Measurements from ENCODE around the gene RAF1. TPM values are rescaled to one million over a fixed set of nuclear protein-coding genes. Genes with fewer than 3 reads are reported as not detected.
A peak's percentile ranks its signal among the peaks of the same experiment; 100 is the strongest.
"Not testable (repeated sequence)": the region's sequence is repeated elsewhere in the genome, so short reads cannot be mapped to it uniquely, and the experiment has no call there.

RAF1 gene
- total RNA-seq = 70.9 and 84.0 TPM in 2 replicates

DNA sequence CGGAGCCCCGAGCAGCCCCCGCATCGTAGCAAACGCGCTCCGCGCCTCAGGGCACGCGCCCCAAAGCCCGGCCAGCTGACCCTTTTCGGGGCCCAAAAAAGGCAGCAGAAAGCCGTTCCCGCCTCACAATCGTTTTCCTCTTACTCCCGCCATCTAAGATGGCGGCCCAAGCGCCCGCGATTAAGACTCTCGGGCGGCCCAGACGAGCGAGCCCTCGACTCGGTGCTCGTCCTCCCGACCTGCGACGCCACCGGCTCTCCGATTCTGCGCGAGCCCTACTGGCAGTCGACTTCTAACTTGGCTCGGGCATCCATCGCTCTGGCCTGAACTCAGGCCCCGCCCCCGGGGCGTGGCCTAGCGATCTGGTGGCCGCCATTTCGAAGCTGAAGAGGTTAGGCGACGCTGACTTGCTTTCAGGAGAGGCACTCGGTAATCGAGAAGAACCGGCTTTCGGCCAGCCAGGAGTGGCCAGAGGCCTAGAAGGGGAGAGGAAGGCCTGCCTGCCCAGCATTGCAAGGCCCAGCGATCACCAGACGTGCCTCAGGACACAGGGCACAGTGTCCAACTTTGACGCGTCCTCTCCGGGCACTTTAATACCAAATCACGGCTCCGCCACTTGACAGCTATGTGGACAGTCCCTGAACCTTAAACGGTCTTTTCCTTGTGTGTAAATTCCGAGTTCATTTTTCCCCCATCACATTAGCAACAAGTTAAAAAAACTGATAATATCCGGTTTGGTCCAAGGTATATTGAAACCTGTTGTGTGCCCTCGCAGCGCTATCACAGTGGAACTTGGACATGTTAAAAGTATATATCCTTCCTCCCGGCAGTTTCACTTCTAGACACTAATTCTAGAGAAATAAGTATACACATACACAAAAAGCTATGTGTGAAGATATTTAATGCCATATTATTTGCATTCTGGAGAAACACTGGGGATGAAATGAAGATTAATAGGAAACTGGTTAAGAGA is at the start of gene RAF1:
TSS of gene RAF1 (minus strand) at position 182 of the 973 bp plus-strand sequence. CDS start 45,396 bp downstream, outside the sequence.
- DNase-seq (ENCODE audit: low read depth in 2 of 2) = peak; percentile 96 to 99

DNA sequence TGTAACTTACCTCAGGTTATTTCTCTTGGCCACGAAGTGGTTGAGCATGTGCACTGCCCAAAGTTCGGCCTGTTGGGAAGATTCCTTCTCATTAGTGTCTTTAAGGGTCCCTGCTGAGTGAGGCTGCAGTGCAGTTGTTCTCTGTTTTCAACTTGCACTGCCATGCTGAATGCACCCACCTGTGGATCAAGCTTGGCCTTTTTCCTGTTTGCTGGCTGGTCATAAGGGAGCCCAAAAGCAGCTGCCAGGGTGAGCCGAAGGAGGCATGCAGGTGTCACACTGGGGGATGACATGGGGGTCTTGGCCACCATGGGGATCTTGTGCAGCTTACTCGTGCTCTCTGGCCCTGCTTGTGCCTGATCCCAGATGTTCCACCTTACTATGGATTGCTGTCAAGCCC is 46.1 kb upstream of the RAF1 start:
- DNase-seq (ENCODE audit: low read depth in 2 of 2) = no peak

- no peak for DNase-seq (ENCODE audit: low read depth in 2 of 2)
Observed at GRCh38 chr3:12709334-12709733, 45.4 kb upstream of the RAF1 start.

- DNase-seq (ENCODE audit: low read depth in 2 of 2) = no peak
Observed at GRCh38 chr3:12708584-12709192, 44.8 kb upstream of the RAF1 start.

DNA sequence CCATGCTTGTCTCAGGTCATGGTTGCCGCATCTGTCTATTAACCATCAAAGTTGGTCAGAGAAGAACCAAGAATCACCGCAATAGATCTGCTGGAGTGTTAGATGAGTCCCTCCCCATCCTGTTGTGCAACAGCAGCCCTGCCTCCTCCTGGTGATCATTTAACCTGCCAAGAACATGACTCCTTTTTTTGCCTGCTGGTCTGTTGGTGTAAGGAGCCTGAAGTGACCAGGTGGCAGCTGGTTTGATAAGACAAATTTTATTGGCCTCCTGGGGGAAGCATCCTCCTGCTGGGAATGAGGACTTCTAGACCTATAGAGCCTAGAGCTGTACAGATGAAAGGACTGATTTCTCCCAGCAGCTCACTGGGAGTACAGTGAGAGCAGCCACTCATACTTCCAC is 43.5 kb upstream of the RAF1 start:
- no peak for DNase-seq (ENCODE audit: low read depth in 2 of 2)

GRCh38 chr3:12706504-12707253 is 42.8 kb upstream of the RAF1 start:
- peak; percentile 62 to 74 for DNase-seq (ENCODE audit: low read depth in 2 of 2)

DNA sequence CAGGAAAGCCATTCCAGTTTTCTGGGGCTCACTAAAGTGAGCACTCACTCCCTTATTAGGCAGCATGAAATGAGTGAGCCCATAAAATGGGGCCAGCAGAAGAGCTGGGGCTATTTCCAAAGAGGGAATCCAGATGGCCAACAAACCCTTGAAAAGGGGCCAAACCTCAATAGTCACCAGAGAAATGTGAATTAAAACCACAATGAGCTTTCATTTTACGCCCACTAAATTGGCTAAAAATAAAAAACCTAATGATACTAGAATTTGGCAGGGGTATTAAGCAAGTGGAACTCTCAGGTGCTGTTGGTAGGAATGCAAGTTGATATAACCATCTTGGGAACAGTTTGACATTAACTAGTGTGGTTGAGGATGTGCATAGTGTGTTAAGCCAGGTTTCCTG is 42.1 kb upstream of the RAF1 start:
- no peak for DNase-seq (ENCODE audit: low read depth in 2 of 2)

DNA sequence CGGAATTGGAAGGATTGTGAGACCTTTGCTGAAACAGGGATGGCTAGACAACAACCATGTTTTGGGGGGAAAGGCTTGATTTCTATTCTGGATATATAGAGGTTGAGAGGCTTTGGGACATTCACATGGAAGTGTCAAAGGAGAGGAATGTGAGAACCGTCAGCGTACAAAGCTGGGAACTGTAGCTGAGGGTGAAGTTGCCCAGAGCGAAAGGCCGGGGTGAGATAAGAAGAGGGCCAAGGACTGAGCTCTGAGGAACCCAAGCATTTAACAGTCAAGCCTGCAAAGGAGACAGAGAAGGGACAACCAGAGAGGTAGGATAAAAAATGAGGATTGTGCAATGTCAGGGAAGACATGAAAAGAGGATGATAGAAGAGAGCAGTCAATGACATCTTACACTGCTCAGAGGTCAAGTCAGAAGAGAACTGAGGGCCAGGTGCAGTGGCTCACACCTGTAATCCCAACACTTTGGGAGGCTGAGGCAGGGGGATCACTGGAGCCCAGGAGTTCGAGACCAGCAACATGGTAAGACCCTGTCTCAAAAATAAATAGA is 41.5 kb upstream of the RAF1 start:
- no peak for DNase-seq (ENCODE audit: low read depth in 2 of 2)

DNA sequence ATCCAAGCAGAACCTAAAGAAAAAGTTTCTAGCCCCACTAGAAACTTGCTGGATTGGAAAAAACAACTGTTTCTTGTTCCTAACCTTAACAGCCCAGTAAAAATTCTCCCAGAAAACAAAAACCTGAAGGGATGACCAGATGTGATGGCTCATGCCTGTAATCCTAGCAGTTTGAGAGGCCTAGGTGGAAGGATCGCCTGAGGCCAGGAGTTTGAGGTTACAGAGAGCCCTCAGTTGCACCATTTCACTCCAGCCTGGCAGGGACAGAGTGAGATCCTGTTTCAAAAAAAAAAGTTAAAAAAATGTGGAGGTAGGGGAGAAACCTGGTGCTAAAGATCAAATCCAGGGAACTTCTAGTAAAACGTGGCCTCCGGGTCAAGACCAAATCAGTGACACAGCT is 38.6 kb upstream of the RAF1 start:
- DNase-seq (ENCODE audit: low read depth in 2 of 2) = no peak

DNA sequence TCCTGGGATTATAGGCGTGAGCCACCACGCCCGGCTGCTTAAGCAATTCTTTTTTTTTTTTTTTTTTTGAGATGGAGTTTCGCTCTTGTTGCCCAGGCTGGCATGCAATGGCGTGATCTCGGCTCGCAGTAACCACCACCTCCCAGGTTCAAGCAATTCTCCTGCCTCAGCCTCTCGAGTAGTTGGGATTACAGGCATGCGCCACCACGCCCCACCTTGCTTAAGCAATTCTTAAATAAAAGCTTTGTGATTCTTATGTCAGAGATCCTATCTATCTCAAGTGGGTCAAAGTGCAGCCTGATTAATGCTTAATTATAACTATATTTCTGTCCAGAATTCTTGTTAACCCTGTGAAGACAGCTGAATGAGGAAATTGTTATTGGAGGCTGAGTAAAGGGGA is 37.7 kb upstream of the RAF1 start:
- DNase-seq (ENCODE audit: low read depth in 2 of 2) = not testable (repeated sequence)

- DNase-seq (ENCODE audit: low read depth in 2 of 2) = no peak
Observed at GRCh38 chr3:12700800-12701199, 36.9 kb upstream of the RAF1 start.

DNA sequence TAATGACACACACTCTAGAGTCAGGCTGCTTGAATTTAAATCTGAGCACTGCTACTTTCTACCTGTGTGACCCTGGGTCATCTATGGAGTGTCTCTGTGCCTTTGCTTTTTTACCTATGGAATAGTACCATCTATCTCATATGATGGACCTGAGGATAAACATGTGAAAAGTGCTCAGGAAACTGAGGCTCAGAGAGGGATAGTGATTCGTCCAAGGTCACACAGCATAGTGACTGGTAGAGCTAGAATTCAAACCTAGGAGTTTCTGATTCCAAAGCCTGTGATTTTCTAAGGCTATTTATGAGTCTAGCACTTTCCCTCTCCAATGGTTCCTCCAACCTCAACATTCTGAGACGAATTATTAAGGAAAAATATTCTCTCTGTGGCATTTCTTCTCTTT is 32.0 kb upstream of the RAF1 start:
- no peak for DNase-seq (ENCODE audit: low read depth in 2 of 2)

DNA sequence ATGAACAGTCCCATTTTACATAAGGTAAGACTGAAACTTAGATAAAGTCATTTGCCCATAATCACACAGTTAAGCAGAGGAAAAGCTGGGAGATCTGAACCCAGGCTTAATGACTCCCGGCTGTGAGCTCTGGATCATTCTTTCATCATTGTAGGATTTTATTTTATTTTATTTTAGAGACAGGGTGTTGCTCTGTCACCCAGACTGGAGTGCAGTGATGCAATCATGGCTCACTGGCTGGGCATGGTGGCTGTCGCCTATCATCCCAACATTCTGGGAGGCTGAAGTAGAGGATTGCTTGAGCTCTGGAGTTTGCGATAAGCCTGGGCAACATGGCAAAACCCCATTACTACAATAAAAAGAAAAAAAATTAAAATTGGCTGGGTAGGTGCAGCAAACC is 31.2 kb upstream of the RAF1 start:
- DNase-seq (ENCODE audit: low read depth in 2 of 2) = no peak

DNA sequence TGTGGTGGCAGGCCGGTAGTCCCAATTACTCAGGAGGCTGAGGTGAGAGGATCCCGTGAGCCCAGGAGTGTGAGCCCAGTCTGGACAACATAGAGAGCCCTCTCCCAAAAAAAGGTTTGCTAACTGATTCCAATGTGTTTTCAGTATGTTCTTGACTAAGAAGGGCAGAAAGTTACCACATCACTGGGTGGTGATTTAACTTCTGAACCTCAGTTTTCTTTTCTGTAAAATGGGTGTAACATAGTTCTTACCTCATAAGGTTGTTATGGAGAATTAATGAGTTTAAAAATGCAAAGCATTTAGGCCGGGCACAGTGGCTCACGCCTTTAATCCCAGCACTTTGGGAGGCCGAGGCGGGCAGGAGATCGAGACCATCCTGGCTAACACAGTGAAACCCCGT is 28.5 kb upstream of the RAF1 start:
- no peak for DNase-seq (ENCODE audit: low read depth in 2 of 2)

- DNase-seq (ENCODE audit: low read depth in 2 of 2) = no peak
Observed at GRCh38 chr3:12689997-12690711, 26.2 kb upstream of the RAF1 start.

- no peak for DNase-seq (ENCODE audit: low read depth in 2 of 2)
Observed at GRCh38 chr3:12687948-12688347, 24.0 kb upstream of the RAF1 start.

DNA sequence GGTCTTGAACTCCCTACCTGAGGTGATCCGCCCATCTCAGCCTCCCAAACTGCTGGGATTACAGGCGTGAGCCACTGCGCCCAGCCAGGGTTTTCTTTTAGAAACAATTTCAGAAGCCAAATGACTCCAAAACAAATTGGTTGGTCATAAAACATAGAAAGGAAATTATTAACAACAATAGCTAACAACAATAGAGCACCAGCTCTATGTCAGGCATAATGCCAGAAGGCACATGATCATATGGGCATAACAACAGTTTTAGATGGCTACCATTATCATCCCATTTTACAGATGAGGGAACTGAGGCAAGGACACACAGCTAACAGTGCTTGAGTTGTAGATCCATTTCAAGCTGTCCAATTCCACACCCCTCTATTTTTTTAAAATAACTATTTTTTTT is 22.2 kb upstream of the RAF1 start:
- peak; percentile 46 to 54 for DNase-seq (ENCODE audit: low read depth in 2 of 2)

- no peak for DNase-seq (ENCODE audit: low read depth in 2 of 2)
Observed at GRCh38 chr3:12681943-12682390, 18.1 kb upstream of the RAF1 start.

GRCh38 chr3:12681089-12681942 is 17.4 kb upstream of the RAF1 start:
- DNase-seq (ENCODE audit: low read depth in 2 of 2) = no peak

- no peak for DNase-seq (ENCODE audit: low read depth in 2 of 2)
Observed at GRCh38 chr3:12679468-12679867, 15.6 kb upstream of the RAF1 start.
